Adipose tissue (tissue), 3 donors: ENCODE results near the gene ADAM33. TPM values are rescaled to one million over a fixed set of nuclear protein-coding genes. Genes with fewer than 3 reads are reported as not detected.

ENCODE experiments used
- H3K27ac ChIP-seq: one replicate; pipeline ENCODE4 v1.5.1; 2013; ENCODE audit warnings: low read depth, low read length
- WGBS, 3 donors: extraction: QIAGEN DNeasy Blood & Tissue Kit; methylation state at CpG; one replicate each; pipeline ENCODE4 v1.1.7; 2013; 5-methylcytosine and 5-hydroxymethylcytosine counted together
- polyA plus RNA-seq, 3 donors: library from polyadenylated mRNA; stranded (reverse); fragments of 200-250 nt; gene quantifications; one replicate each; pipeline ENCODE4 v1.2.3, GENCODE V29; 2013
- donor health status: healthy with polysubstance abuse.
- donor health status: Bipolar disorder and iron deficiency.
- donor health status: healthy.

ADAM33 gene
- polyA plus RNA-seq, 3 donors, result 3.8 to 63.0 (median 24.2) TPM

- H3K27ac ChIP-seq, result no peak overlapping the region
- WGBS, 3 donors, result 66 to 74% (median 68%) methylated on average over 4 of the region's 4 CpGs
Measured at GRCh38 chr20:3711484-3711941, 29.7 kb upstream of the ADAM33 start.

GRCh38 chr20:3710703-3711483, 29.1 kb upstream of the ADAM33 start:
- H3K27ac ChIP-seq, result no peak overlapping the region
- WGBS, 3 donors, result 24 to 32% (median 28%) methylated on average over 18 of the region's 18 CpGs

GRCh38 chr20:3710011-3710466, 28.2 kb upstream of the ADAM33 start:
- WGBS, 3 donors, result 40 to 71% (median 46%) methylated on average over 6 of the region's 6 CpGs
- no peak overlapping the region for H3K27ac ChIP-seq

- no peak overlapping the region for H3K27ac ChIP-seq
- 90 to 94% (median 91%) methylated on average over 3 of the region's 3 CpGs for WGBS, 3 donors
Measured at GRCh38 chr20:3707508-3707899, 25.7 kb upstream of the ADAM33 start.

GRCh38 chr20:3706774-3707507, 25.1 kb upstream of the ADAM33 start:
- WGBS, 3 donors, result 78 to 80% (median 79%) methylated on average over 10 of the region's 10 CpGs
- H3K27ac ChIP-seq, result no peak overlapping the region

GRCh38 chr20:3705970-3706739, 24.3 kb upstream of the ADAM33 start:
- 94 to 97% (median 94%) methylated on average over 29 to 31 of the region's 31 CpGs for WGBS, 3 donors
- no peak overlapping the region for H3K27ac ChIP-seq

GRCh38 chr20:3705491-3705969, 23.7 kb upstream of the ADAM33 start:
- H3K27ac ChIP-seq, result no peak overlapping the region
- WGBS, 3 donors, result 79 to 92% (median 88%) methylated on average over 14 of the region's 14 CpGs

GRCh38 chr20:3704087-3704486, 22.3 kb upstream of the ADAM33 start:
- H3K27ac ChIP-seq, result no peak overlapping the region
- WGBS, 3 donors, result 73 to 85% (median 82%) methylated on average over 5 of the region's 5 CpGs

GRCh38 chr20:3702611-3703391, 21.0 kb upstream of the ADAM33 start:
- WGBS, 3 donors, result 92 to 96% (median 95%) methylated on average over 11 of the region's 11 CpGs
- H3K27ac ChIP-seq, result no peak overlapping the region

GRCh38 chr20:3701061-3701998, 19.5 kb upstream of the ADAM33 start:
- no peak overlapping the region for H3K27ac ChIP-seq
- 81 to 92% (median 82%) methylated on average over 13 of the region's 13 CpGs for WGBS, 3 donors

- 90 to 96% (median 92%) methylated on average over 15 to 16 of the region's 16 CpGs for WGBS, 3 donors
Measured at GRCh38 chr20:3699037-3699436, 17.2 kb upstream of the ADAM33 start.

GRCh38 chr20:3698591-3699001, 16.8 kb upstream of the ADAM33 start:
- no peak overlapping the region for H3K27ac ChIP-seq
- WGBS, 3 donors, result 59 to 88% (median 71%) methylated on average over 6 of the region's 6 CpGs

More at GRCh38 chr20:3699037-3699436, 17.2 kb upstream of the ADAM33 start:
- no peak overlapping the region for H3K27ac ChIP-seq

GRCh38 chr20:3697588-3698305, 15.9 kb upstream of the ADAM33 start:
- WGBS, 3 donors, result 75 to 85% (median 84%) methylated on average over 18 of the region's 18 CpGs
- no peak overlapping the region for H3K27ac ChIP-seq

- WGBS, 3 donors, result 84 to 89% (median 87%) methylated on average over 15 of the region's 15 CpGs
Measured at GRCh38 chr20:3696745-3697587, 15.2 kb upstream of the ADAM33 start.

GRCh38 chr20:3696200-3696599, 14.4 kb upstream of the ADAM33 start:
- no peak overlapping the region for H3K27ac ChIP-seq
- WGBS, 3 donors, result 84 to 95% (median 93%) methylated on average over 1 of the region's 1 CpG

More at GRCh38 chr20:3696745-3697587, 15.2 kb upstream of the ADAM33 start:
- no peak overlapping the region for H3K27ac ChIP-seq
